ENCODE data around the gene ABL1. TPM values are rescaled to one million over a fixed set of nuclear protein-coding genes. Genes with fewer than 3 reads are reported as not detected.

The ABL1 gene
- total RNA-seq, 4 donors from 2014 or later: 60.3 to 97.0 (median 79.8) TPM

DNA sequence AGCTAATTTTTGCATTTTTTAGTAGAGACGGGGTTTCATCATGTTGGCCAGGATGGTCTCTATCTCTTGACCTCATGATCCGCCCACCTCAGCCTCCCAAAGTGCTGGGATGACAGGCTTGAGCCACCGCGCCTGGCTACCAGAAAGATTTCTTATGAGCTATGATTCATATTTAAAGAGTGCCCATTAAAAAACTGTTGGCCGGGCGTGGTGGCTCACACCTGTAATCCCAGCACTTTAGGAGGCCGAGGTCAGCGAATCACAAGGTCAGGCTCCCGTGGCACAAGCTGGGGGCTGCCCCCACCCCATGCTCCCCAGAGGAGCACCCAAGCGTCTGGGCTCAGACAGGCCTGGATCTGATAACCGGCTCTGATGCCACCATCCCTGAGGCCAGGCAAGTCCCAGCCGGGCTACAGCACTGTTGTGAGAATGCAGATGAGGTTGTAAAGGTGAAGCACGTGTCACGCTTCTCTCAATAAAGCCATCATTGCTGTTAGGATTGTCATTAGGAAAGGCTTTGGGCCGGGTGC lies 47.7 kb downstream of the ABL1 start:
- TF ChIP-seq, protein P1, sequence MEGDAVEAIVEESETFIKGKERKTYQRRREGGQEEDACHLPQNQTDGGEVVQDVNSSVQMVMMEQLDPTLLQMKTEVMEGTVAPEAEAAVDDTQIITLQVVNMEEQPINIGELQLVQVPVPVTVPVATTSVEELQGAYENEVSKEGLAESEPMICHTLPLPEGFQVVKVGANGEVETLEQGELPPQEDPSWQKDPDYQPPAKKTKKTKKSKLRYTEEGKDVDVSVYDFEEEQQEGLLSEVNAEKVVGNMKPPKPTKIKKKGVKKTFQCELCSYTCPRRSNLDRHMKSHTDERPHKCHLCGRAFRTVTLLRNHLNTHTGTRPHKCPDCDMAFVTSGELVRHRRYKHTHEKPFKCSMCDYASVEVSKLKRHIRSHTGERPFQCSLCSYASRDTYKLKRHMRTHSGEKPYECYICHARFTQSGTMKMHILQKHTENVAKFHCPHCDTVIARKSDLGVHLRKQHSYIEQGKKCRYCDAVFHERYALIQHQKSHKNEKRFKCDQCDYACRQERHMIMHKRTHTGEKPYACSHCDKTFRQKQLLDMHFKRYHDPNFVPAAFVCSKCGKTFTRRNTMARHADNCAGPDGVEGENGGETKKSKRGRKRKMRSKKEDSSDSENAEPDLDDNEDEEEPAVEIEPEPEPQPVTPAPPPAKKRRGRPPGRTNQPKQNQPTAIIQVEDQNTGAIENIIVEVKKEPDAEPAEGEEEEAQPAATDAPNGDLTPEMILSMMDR (IDR thresholded peaks at IDR 0.05): no peak
- TF ChIP-seq POLR2A (IDR thresholded peaks at IDR 0.05): no peak
- WGBS, 2 donors: 94 to 97% methylated on average over 11 to 15 of the region's 15 CpGs
- no peaks in the 10 kb centered on the region for H3K4me1 ChIP-seq
- DNase-seq: no peak
- H3K4me3 ChIP-seq (replicated peaks in 1 of 3): no peak overlapping the region
- peaks cover 97% of the 10 kb centered on the region in 2 donors for H3K36me3 ChIP-seq
- H3K27me3 ChIP-seq: no peaks in the 10 kb centered on the region
- no peak overlapping the region for H3K27ac ChIP-seq
- intact Hi-C loops (cut with DNase I): loop anchor here (5.0 kb wide), 1 partner anchor 65 kb away; no protein-coding TSS in a partner anchor
- H3K9me3 ChIP-seq: no peaks in the 10 kb centered on the region

DNA sequence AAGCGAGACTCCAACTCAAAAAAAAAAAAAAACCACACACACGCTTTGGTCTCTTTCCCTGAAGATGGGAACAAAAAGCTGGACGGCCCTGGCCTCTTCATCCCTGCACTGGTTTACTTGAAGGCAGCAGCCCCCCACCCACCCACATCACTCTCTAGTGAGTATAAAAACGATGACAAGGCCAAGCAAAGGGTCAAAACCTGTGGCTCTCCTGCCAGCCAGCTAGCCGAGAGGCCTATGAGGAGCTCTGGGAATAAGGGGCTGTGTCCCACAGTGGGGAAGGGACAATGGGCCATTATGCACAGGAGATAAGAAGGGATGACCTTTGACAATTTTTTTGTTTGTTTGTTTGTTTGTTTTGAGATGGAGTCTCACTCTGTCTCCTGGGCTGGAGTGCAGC lies 48.4 kb downstream of the ABL1 start:
- H3K4me3 ChIP-seq (replicated peaks in 1 of 3): no peak overlapping the region
- intact Hi-C loops (cut with DNase I): loop anchor here (5.0 kb wide), 1 partner anchor 64 kb away; no protein-coding TSS in a partner anchor
- no peak for DNase-seq
- WGBS, 2 donors: 83 to 87% methylated on average over 5 of the region's 5 CpGs
- peaks cover 97 to 99% of the 10 kb centered on the region in 2 donors for H3K36me3 ChIP-seq
- TF ChIP-seq, protein P1 (IDR thresholded peaks at IDR 0.05): no peak
- TF ChIP-seq POLR2A (IDR thresholded peaks at IDR 0.05): no peak
- H3K9me3 ChIP-seq: no peaks in the 10 kb centered on the region
- no peaks in the 10 kb centered on the region for H3K4me1 ChIP-seq
- H3K27me3 ChIP-seq: no peaks in the 10 kb centered on the region
- H3K27ac ChIP-seq: no peak overlapping the region

DNA sequence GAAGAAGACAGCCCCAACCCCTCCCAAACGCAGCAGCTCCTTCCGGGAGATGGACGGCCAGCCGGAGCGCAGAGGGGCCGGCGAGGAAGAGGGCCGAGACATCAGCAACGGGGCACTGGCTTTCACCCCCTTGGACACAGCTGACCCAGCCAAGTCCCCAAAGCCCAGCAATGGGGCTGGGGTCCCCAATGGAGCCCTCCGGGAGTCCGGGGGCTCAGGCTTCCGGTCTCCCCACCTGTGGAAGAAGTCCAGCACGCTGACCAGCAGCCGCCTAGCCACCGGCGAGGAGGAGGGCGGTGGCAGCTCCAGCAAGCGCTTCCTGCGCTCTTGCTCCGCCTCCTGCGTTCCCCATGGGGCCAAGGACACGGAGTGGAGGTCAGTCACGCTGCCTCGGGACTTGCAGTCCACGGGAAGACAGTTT lies 49.1 kb downstream of the ABL1 start:
- Histone ChIP-seq H3K27me3 (no peaks in the 10 kb centered on the region), H3K36me3 (peaks cover 98 to 99% of the 10 kb centered on the region in 2 donors), H3K27ac (no peak overlapping the region), H3K4me3 (replicated peaks in 1 of 3) (no peak overlapping the region), H3K4me1 (no peaks in the 10 kb centered on the region), H3K9me3 (no peaks in the 10 kb centered on the region)
- DNase-seq: no peak
- TF ChIP-seq, protein P1 (IDR thresholded peaks at IDR 0.05): no peak
- TF ChIP-seq POLR2A (IDR thresholded peaks at IDR 0.05): no peak
- WGBS, 2 donors: 92% methylated on average over 13 to 25 of the region's 25 CpGs
- intact Hi-C loops (cut with DNase I): loop anchor here (5.0 kb wide), 1 partner anchor 63 kb away; no protein-coding TSS in a partner anchor

DNA sequence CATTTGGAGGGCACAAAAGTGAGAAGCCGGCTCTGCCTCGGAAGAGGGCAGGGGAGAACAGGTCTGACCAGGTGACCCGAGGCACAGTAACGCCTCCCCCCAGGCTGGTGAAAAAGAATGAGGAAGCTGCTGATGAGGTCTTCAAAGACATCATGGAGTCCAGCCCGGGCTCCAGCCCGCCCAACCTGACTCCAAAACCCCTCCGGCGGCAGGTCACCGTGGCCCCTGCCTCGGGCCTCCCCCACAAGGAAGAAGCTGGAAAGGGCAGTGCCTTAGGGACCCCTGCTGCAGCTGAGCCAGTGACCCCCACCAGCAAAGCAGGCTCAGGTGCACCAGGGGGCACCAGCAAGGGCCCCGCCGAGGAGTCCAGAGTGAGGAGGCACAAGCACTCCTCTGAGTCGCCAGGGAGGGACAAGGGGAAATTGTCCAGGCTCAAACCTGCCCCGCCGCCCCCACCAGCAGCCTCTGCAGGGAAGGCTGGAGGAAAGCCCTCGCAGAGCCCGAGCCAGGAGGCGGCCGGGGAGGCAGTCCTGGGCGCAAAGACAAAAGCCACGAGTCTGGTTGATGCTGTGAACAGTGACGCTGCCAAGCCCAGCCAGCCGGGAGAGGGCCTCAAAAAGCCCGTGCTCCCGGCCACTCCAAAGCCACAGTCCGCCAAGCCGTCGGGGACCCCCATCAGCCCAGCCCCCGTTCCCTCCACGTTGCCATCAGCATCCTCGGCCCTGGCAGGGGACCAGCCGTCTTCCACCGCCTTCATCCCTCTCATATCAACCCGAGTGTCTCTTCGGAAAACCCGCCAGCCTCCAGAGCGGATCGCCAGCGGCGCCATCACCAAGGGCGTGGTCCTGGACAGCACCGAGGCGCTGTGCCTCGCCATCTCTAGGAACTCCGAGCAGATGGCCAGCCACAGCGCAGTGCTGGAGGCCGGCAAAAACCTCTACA lies 49.8 kb downstream of the ABL1 start:
- Histone ChIP-seq H3K27ac (no peak overlapping the region), H3K27me3 (no peaks in the 10 kb centered on the region), H3K36me3 (peaks cover 92 to 93% of the 10 kb centered on the region in 2 donors), H3K4me1 (no peaks in the 10 kb centered on the region), H3K4me3 (replicated peaks in 1 of 3) (no peak overlapping the region), H3K9me3 (no peaks in the 10 kb centered on the region)
- DNase-seq: no peak
- TF ChIP-seq, protein P1 (IDR thresholded peaks at IDR 0.05): no peak
- no peak for TF ChIP-seq POLR2A (IDR thresholded peaks at IDR 0.05)
- intact Hi-C loops (cut with DNase I): loop anchor here (5.0 kb wide), 1 partner anchor 62 kb away; no protein-coding TSS in a partner anchor
- WGBS, 2 donors: 86 to 91% methylated on average over 46 to 47 of the region's 47 CpGs
